Fibroblast of villous mesenchyme (primary cell): ENCODE measurements around the gene TMEM108. TPM values are rescaled to one million over a fixed set of nuclear protein-coding genes. Genes with fewer than 3 reads are reported as not detected.

ENCODE experiments used
- DNase-seq: peaks from one replicate; pipeline ENCODE4 v3.0.0-alpha.2; 2010; ENCODE audit warnings: low read depth
- H3K4me3 ChIP-seq: 2 replicates; pipeline ENCODE4 v1.5.1; 2011; ENCODE audit warnings: low read depth, mild to moderate bottlenecking, low read length
- total RNA-seq: library from RNA; depleted of rRNA; stranded (reverse); fragments of >200 nt; gene quantifications from 2 replicates; pipeline ENCODE4 v1.2.3, GENCODE V29; 2012
- TF ChIP-seq, protein P1 (sequence below): IDR thresholded peaks from 2 replicates; pipeline ENCODE4 v1.5.1; 2012; ENCODE audit warnings: low read depth, mild to moderate bottlenecking, low read length; ENCODE audit not compliant: insufficient read depth

TMEM108 gene
- total RNA-seq, 1 donor: under 0.01 TPM

DNA sequence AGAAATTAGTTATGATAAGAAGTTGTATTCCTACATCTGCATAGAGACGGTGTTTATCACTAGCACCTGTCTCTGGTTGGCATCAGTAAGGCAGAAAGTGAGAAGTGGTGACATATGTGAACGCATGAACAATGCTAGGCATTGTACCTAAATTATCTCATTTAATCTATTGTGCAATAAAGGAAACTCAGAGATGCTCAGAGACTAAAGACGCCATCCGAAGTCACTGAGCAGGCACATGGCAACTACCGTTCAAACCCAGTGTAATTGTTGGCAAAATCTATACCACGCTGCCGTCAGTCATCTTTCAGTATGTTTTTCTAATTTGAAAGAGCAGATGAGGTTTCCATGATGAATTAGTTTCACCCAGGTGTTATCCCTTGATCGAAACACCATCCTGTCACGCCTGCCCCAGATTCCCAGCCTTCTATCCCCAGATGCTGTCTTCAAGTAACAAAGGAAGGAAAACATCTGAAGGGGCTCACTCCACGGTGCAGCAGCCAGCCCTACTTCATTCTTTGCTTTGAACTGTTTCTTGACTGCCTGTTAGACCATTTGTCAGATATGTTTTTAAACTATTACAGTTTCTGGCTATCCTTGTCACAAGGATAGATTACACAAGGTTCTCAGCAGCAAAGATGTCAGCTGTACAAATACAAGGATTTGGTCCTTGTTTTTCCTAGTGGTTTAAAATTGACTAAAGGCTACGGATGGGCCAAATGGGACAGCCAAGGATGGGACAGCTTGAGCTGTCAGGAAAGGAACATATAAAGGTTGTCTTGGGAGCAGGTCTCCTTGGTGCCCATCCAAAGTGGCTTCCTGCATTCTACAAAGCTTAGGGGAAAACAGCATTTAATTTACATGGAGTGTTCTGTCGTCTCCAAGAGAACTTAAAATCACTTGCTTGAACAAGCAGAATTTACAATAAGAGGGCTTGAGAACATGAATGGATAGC, 99.1 kb downstream of the TMEM108 start:
- DNase-seq: no peak
- no peak overlapping the region for H3K4me3 ChIP-seq
- TF ChIP-seq, protein P1, sequence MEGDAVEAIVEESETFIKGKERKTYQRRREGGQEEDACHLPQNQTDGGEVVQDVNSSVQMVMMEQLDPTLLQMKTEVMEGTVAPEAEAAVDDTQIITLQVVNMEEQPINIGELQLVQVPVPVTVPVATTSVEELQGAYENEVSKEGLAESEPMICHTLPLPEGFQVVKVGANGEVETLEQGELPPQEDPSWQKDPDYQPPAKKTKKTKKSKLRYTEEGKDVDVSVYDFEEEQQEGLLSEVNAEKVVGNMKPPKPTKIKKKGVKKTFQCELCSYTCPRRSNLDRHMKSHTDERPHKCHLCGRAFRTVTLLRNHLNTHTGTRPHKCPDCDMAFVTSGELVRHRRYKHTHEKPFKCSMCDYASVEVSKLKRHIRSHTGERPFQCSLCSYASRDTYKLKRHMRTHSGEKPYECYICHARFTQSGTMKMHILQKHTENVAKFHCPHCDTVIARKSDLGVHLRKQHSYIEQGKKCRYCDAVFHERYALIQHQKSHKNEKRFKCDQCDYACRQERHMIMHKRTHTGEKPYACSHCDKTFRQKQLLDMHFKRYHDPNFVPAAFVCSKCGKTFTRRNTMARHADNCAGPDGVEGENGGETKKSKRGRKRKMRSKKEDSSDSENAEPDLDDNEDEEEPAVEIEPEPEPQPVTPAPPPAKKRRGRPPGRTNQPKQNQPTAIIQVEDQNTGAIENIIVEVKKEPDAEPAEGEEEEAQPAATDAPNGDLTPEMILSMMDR: no peak

DNA sequence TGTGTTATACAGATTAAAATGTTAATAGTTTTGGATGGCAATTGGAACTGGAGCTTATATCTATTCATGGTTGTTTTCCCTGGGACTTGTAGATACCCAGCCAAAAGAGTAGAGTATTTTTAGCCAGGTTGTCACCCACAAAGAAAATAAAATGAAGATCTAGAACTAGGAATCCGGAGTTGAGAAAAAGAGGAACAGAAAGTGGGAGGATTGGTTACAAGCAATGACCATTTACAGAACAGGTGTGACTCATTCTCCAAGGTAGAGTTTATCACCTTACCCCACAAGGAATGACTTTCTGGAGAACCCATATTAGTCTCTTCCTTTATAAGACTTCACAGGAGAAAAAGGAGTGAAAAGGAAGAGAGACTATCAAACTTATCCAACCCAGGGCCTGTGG, 99.8 kb downstream of the TMEM108 start:
- TF ChIP-seq, protein P1: no peak
- DNase-seq: no peak
- no peak overlapping the region for H3K4me3 ChIP-seq

DNA sequence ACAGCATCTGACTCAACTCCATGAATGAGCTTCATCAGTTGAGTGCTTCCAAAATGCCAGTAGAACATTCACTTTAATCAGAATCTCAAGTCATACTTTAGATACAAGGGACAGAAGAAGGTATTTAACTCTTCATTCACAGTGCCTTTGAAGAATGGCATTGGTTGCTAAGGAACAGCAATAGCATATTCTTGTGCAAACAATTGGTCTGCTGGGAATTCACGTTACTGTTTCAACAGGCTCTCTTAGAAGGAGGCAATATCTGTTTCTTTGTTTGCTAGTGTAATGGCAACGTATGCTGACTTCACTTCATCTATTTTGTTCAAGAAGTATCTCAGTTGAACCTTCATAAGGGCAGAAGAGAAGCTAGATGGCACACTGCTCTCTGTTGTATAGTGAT, 113.9 kb downstream of the TMEM108 start:
- TF ChIP-seq, protein P1: no peak
- no peak for DNase-seq
- H3K4me3 ChIP-seq: no peak overlapping the region

DNA sequence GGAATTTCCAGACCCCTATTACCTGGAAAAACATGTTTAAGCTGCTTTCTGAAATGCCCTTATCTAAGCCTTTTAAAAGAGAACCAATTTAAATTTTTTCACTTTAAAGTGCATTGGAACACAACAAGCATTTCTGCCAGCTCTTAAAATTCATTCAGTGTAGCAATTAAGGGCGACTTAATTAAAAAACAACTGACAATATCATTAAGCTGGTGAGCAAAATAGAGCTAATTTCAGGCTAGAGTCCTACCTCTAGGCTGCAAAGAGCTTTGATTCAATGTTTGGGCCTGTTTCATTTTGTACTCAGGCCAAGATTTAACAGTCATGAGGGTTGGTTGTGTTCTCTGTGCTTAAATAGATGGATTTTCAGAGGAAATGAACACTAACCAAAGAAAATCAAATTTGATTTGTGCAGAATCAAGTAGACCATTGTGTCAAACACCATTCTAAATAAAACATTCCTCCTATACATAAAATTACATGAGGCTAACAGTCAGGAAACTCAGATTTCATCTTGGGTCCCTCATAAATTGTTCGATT, 114.6 kb downstream of the TMEM108 start:
- no peak for DNase-seq
- TF ChIP-seq, protein P1: no peak

DNA sequence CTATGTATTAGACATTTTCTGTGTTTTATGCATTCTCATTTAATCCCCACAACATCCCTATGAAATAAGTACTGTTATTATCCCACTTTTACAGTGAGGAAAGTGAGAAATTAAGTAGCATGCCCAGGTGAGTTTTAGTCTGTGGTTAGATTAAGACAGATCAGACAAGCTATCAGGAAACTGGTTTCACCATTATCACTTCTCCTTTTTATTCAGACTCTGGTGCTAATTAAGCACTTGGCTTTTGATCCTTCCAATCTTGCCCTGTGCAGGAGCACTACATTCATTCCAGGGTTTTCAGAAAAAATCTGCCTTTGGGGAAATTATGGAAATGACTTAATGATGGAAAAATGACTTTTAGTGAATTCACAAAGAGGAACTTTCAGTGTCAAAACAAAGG, 115.2 kb downstream of the TMEM108 start:
- no peak overlapping the region for H3K4me3 ChIP-seq
- TF ChIP-seq, protein P1: no peak
- no peak for DNase-seq

More for the DNA sequence above, 114.6 kb downstream of the TMEM108 start:
- H3K4me3 ChIP-seq: no peak overlapping the region

DNA sequence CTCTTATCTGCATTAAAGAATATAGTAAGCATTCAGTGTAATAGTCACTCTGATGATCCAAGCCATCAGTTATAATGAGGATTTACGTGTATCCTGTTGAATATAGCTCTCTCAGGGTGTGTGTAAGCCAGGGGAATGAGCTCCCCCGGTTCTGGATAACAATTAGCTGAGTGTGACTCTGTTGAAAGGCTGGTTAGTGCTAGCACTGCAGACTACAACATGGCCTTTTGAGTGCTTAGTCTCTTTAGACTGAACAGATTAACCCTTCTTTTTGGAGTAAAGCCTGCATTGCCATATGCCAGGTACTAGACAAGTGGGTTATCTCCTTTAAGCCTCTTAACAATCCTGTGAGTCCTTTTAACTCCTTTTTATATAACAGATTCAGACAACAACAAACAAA, 119.5 kb downstream of the TMEM108 start:
- DNase-seq: no peak
- TF ChIP-seq, protein P1: no peak
- H3K4me3 ChIP-seq: no peak overlapping the region
